ENCODE measurements around the gene CFAP20DC.
"Not testable (repeated sequence)": the region's sequence is repeated elsewhere in the genome, so short reads cannot be mapped to it uniquely, and the experiment has no call there.

The CFAP20DC gene

GRCh38 chr3:59064276-59064675 lies 14.5 kb upstream of the CFAP20DC start:
- no peak overlapping the region for H3K4me3 Mint-ChIP-seq
- H3K9me3 Mint-ChIP-seq = no peaks in the 10 kb centered on the region
- no peak overlapping the region for H3K27ac Mint-ChIP-seq
- H3K27me3 Mint-ChIP-seq = peaks cover 25% of the 10 kb centered on the region
- CTCF ChIA-PET = no interaction called here
- H3K4me1 Mint-ChIP-seq = no peaks in the 10 kb centered on the region
- no peak for DNase-seq
- H3K36me3 Mint-ChIP-seq = no peaks in the 10 kb centered on the region

GRCh38 chr3:59056706-59057105 lies 6.9 kb upstream of the CFAP20DC start:
- CTCF ChIA-PET = interaction anchor here (1.0 kb wide), 1 partner anchor 13 kb away, joined by 3 read pairs; no protein-coding TSS in a partner anchor
- no peaks in the 10 kb centered on the region for H3K4me1 Mint-ChIP-seq
- H3K27me3 Mint-ChIP-seq = peaks cover 17% of the 10 kb centered on the region
- no peak for DNase-seq
- H3K36me3 Mint-ChIP-seq = no peaks in the 10 kb centered on the region
- H3K4me3 Mint-ChIP-seq = no peak overlapping the region
- H3K27ac Mint-ChIP-seq = no peak overlapping the region
- H3K9me3 Mint-ChIP-seq = no peaks in the 10 kb centered on the region

GRCh38 chr3:59052803-59053411 lies 3.1 kb upstream of the CFAP20DC start:
- DNase-seq = no peak
- Mint-ChIP-seq H3K4me1 (peaks cover 12% of the 10 kb centered on the region), H3K27ac (no peak overlapping the region), H3K36me3 (no peaks in the 10 kb centered on the region), H3K27me3 (peaks cover 4% of the 10 kb centered on the region), H3K4me3 (no peak overlapping the region), H3K9me3 (no peaks in the 10 kb centered on the region)
- CTCF ChIA-PET = interaction anchor here (0.7 to 3.5 kb wide), 9 partner anchors 9 to 1057 kb away, joined by 3 to 31 read pairs (median 8); no protein-coding TSS in a partner anchor

GRCh38 chr3:59050811-59051414 lies 1.1 kb upstream of the CFAP20DC start:
- H3K4me1 Mint-ChIP-seq = peaks cover 12% of the 10 kb centered on the region
- H3K27me3 Mint-ChIP-seq, H3K27ac Mint-ChIP-seq, H3K4me3 Mint-ChIP-seq, H3K36me3 Mint-ChIP-seq, H3K9me3 Mint-ChIP-seq, DNase-seq: not testable (repeated sequence)
- CTCF ChIA-PET = interaction anchor here (0.8 to 3.5 kb wide), 4 partner anchors 11 to 409 kb away, joined by 3 to 31 read pairs (median 4); no protein-coding TSS in a partner anchor

- Mint-ChIP-seq H3K4me1 (peaks cover 12% of the 10 kb centered on the region), H3K27ac (no peak overlapping the region), H3K4me3 (no peak overlapping the region), H3K27me3 (peaks cover 4% of the 10 kb centered on the region), H3K36me3 (no peaks in the 10 kb centered on the region), H3K9me3 (no peaks in the 10 kb centered on the region)
- CTCF ChIA-PET = no interaction called here
- no peak for DNase-seq
These were observed 3.0 kb downstream of the CFAP20DC start for GRCh38 chr3:59046839-59047238.

GRCh38 chr3:59043391-59043790 lies 6.4 kb downstream of the CFAP20DC start:
- no peaks in the 10 kb centered on the region for H3K36me3 Mint-ChIP-seq
- CTCF ChIA-PET = interaction anchor here (0.8 kb wide), 1 partner anchor 9 kb away, joined by 3 read pairs; no protein-coding TSS in a partner anchor
- no peak overlapping the region for H3K27ac Mint-ChIP-seq

GRCh38 chr3:59040902-59041301 lies 8.9 kb downstream of the CFAP20DC start:
- no peaks in the 10 kb centered on the region for H3K9me3 Mint-ChIP-seq
- H3K36me3 Mint-ChIP-seq = no peaks in the 10 kb centered on the region
- H3K27ac Mint-ChIP-seq = no peak overlapping the region
- no peaks in the 10 kb centered on the region for H3K27me3 Mint-ChIP-seq
- H3K4me3 Mint-ChIP-seq = no peak overlapping the region
- H3K4me1 Mint-ChIP-seq = no peaks in the 10 kb centered on the region
- DNase-seq = no peak
- CTCF ChIA-PET = no interaction called here

More at GRCh38 chr3:59043391-59043790, 6.4 kb downstream of the CFAP20DC start:
- Mint-ChIP-seq H3K9me3 (no peaks in the 10 kb centered on the region), H3K27me3 (no peaks in the 10 kb centered on the region), H3K4me1 (peaks cover under 1% of the 10 kb centered on the region), H3K4me3 (no peak overlapping the region)
- DNase-seq = no peak

GRCh38 chr3:59027607-59028006 lies 22.2 kb downstream of the CFAP20DC start:
- Mint-ChIP-seq H3K4me3 (no peak overlapping the region), H3K9me3 (no peaks in the 10 kb centered on the region), H3K36me3 (no peaks in the 10 kb centered on the region), H3K27ac (no peak overlapping the region), H3K27me3 (peaks cover 4% of the 10 kb centered on the region), H3K4me1 (no peaks in the 10 kb centered on the region)
- CTCF ChIA-PET = no interaction called here
- DNase-seq = no peak

GRCh38 chr3:59023612-59024011 lies 26.2 kb downstream of the CFAP20DC start:
- Mint-ChIP-seq H3K9me3 (no peaks in the 10 kb centered on the region), H3K27ac (no peak overlapping the region), H3K4me3 (no peak overlapping the region), H3K4me1 (no peaks in the 10 kb centered on the region), H3K36me3 (no peaks in the 10 kb centered on the region), H3K27me3 (no peaks in the 10 kb centered on the region)
- DNase-seq = no peak
- CTCF ChIA-PET = no interaction called here

GRCh38 chr3:59017617-59017984 lies 32.2 kb downstream of the CFAP20DC start:
- no peaks in the 10 kb centered on the region for H3K4me1 Mint-ChIP-seq
- no peak for DNase-seq
- CTCF ChIA-PET = no interaction called here
- H3K4me3 Mint-ChIP-seq = no peak overlapping the region
- H3K36me3 Mint-ChIP-seq = no peaks in the 10 kb centered on the region
- H3K27ac Mint-ChIP-seq = no peak overlapping the region
- H3K9me3 Mint-ChIP-seq = no peaks in the 10 kb centered on the region
- H3K27me3 Mint-ChIP-seq = peaks cover 15% of the 10 kb centered on the region

GRCh38 chr3:59016930-59017616 lies 32.8 kb downstream of the CFAP20DC start:
- H3K4me1 Mint-ChIP-seq = no peaks in the 10 kb centered on the region
- H3K27me3 Mint-ChIP-seq = peaks cover 15% of the 10 kb centered on the region
- no peak for DNase-seq
- no peak overlapping the region for H3K4me3 Mint-ChIP-seq
- H3K9me3 Mint-ChIP-seq = no peaks in the 10 kb centered on the region
- CTCF ChIA-PET = no interaction called here
- H3K27ac Mint-ChIP-seq = no peak overlapping the region
- H3K36me3 Mint-ChIP-seq = no peaks in the 10 kb centered on the region

- DNase-seq = no peak
- H3K27ac Mint-ChIP-seq = no peak overlapping the region
- no peaks in the 10 kb centered on the region for H3K9me3 Mint-ChIP-seq
- no peaks in the 10 kb centered on the region for H3K36me3 Mint-ChIP-seq
- H3K4me1 Mint-ChIP-seq = no peaks in the 10 kb centered on the region
- CTCF ChIA-PET = no interaction called here
- H3K27me3 Mint-ChIP-seq = peaks cover 15% of the 10 kb centered on the region
- H3K4me3 Mint-ChIP-seq = no peak overlapping the region
These were observed 36.2 kb downstream of the CFAP20DC start for GRCh38 chr3:59013611-59014010.

- Mint-ChIP-seq H3K4me3 (no peak overlapping the region), H3K9me3 (peaks cover 2% of the 10 kb centered on the region), H3K4me1 (no peaks in the 10 kb centered on the region), H3K36me3 (no peaks in the 10 kb centered on the region), H3K27ac (no peak overlapping the region), H3K27me3 (no peaks in the 10 kb centered on the region)
- DNase-seq = no peak
- CTCF ChIA-PET = interaction anchor here (0.7 to 2.4 kb wide), 2 partner anchors 45 to 54 kb away, joined by 3 to 7 read pairs; no protein-coding TSS in a partner anchor
These were observed 42.9 kb downstream of the CFAP20DC start for GRCh38 chr3:59006634-59007517.

GRCh38 chr3:59001675-59002074 lies 48.1 kb downstream of the CFAP20DC start:
- Mint-ChIP-seq H3K4me1 (no peaks in the 10 kb centered on the region), H3K27me3 (peaks cover 10% of the 10 kb centered on the region), H3K4me3 (no peak overlapping the region), H3K36me3 (no peaks in the 10 kb centered on the region), H3K9me3 (no peaks in the 10 kb centered on the region), H3K27ac (no peak overlapping the region)
- CTCF ChIA-PET = no interaction called here
- no peak for DNase-seq

Measured in activated naive CD4-positive, alpha-beta T cell treated with anti-CD3 and anti-CD28 coated beads, Interleukin-2, amount 10 ng/mL, durations not matched to agents 7 days and 5 days (primary cell).